SKM-1 (cell line): ENCODE data around the gene NBEA.
"Not testable (repeated sequence)": the region's sequence is repeated elsewhere in the genome, so short reads cannot be mapped to it uniquely, and the experiment has no call there.

Experiments
- DNase-seq: peaks from one replicate; lab custom pipeline; 2025; ENCODE audit not compliant: unreplicated experiment; lab: John Stamatoyannopoulos, UW

Gene NBEA

GRCh38 chr13:35055705-35056104 is 113.6 kb downstream of the NBEA start:
- no peak for DNase-seq

- DNase-seq: no peak
These were observed 115.8 kb downstream of the NBEA start for GRCh38 chr13:35057858-35058257.

GRCh38 chr13:35058585-35058984 is 116.5 kb downstream of the NBEA start:
- not testable (repeated sequence) for DNase-seq

GRCh38 chr13:35086667-35087066 is 144.6 kb downstream of the NBEA start:
- no peak for DNase-seq

DNA sequence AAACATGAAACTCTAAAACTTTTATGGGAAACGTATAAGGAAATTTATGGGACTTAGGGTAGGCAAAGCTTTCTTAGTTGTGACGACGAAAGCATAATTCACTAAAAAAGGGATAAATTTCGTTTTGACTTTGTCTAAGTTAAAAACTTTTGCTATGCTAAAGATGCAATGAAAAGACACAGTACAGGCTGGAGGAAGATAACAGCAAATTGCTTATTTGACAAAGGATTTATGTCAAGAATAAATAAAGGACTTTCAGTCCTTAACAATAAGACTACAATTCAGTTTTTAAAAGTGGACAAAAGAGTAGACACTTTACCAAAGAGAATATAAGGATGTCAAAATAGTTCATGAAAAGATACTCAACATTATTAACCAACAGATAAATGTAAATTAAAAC is 150.2 kb downstream of the NBEA start:
- DNase-seq: no peak

DNA sequence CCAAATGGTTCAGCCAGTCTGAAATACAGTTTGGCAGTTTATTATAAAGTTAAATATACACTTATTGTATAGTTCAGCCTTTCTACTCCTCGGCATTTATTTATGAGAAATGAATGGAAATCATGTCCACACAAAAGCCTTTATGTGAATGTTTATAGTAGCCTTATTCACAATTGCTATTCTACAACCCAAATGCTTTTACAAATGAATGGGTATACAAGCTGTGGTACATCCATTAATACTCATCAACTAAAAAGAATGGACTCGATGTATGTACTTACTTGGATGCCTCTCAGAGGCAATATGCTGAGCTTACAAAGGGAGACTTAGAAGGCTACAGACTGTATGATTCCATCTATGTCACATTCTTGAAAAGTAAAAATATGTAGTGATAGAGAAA is 150.7 kb downstream of the NBEA start:
- no peak for DNase-seq

DNA sequence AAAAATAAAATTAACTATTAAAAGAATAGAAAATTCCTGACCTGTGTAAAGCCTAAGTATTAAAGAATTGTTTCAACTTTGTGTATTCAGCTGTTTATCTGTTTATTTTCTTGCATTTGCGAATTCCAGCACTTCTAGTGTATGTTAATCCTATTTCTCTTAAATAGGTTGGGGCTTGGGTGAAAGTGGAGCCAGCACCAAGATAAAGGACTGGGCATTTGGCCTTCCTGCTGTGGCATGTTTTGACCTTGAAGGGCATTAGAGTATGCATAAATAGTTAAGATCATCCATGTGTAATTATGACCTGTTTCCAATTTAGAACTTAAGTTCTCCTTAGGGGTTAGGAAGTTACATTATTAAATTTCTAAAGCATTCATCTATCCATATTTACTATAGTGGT is 151.3 kb downstream of the NBEA start:
- DNase-seq: no peak

- DNase-seq: not testable (repeated sequence)
These were observed 164.7 kb downstream of the NBEA start for GRCh38 chr13:35106771-35107170.

DNA sequence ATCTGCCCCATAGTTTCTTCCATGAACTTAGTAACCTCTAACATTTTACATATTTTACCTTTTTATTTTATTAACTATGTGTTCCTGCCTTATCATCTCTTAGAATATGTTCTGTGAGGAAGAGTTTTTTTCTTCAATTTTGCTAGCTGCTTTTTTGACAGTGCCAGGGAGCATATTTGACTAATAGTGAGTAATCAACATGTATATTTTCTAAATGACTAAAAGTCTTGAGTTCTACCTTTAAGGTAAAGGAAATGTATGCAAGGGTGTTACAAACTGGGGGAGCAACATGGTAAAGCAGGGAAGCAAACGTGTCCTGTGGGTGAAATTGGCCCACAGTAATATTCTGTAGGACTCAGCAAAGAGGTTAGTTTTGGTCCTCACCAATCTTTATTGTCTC is 165.5 kb downstream of the NBEA start:
- DNase-seq: no peak

DNA sequence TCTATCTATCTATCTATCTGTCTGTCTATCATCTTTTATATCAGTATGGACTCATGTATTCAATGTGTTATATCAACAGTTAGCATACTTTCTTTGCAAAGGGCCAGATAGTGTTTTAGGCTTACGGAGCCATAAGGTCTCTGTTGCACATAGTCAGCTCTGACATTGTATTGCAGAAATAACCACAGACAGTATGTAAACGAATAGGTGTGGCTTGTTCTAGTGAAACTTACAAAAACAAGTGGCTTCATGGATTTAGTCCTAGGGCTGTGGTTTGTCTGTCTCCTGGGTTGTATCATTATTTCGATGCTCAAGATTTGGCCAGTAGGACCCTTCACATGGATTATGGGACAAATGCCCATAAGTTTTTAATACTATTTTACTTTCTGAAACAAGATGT is 171.5 kb downstream of the NBEA start:
- DNase-seq: not testable (repeated sequence)

DNA sequence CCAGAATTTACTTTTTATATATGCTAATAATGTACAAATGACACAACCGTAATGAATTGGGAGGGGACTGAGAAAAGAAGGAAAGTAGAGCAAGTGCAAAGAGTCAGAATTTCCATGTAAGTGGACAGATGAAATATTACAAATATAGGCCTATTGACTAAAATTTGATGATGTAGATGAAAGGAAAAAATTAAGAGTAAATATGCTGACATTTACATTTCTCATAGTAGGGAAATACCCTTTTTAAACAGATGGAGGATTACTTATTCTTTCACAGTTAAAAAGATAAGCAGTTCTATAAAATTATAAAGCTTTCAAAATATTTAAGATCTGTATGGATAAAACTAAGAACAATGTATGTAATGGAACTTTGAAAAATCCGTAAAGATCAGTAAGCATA is 185.4 kb downstream of the NBEA start:
- no peak for DNase-seq

- DNase-seq: no peak
These were observed 187.4 kb downstream of the NBEA start for GRCh38 chr13:35129500-35129899.

DNA sequence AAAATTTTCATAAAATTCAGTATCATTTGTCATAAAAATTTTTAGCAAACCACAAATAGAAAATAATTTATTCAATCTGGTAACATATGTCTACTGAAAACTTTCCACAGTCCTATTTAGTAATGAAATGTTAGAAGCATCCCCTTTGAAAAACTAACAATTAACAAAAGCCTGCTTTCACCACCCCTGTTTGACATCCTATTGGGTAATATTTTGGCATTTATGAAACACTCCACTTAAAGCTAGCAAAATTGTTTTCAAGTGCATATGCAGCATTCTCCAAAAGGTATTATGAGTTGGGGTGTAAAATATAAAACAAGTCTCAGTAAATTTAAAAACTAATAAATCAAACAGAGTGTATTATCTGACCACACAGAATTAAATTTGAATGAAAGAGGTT is 189.4 kb downstream of the NBEA start:
- no peak for DNase-seq

- DNase-seq: no peak
These were observed 194.5 kb downstream of the NBEA start for GRCh38 chr13:35136585-35136984.

DNA sequence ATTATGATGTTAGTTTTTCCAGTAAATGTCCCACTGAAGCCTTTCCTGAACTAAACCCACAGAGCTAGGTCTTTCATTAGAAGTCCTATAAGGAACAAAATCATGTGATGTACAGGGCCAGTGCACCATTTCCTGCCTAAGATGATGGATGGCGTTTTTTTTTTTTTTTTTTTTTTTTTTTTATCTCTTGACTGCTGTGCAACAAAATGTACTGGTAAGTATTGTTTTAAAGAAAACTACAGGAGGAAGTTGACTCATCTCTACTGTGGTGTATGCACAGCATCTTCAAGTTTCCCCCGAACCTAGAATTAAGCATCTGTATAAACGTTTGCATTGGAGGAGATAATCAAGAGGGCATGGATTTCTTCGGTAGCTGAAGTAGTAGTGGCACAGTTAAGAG is 197.5 kb downstream of the NBEA start:
- no peak for DNase-seq

GRCh38 chr13:35140321-35140720 is 198.3 kb downstream of the NBEA start:
- no peak for DNase-seq

GRCh38 chr13:35140831-35141230 is 198.8 kb downstream of the NBEA start:
- DNase-seq: no peak

GRCh38 chr13:35143123-35143522 is 201.1 kb downstream of the NBEA start:
- no peak for DNase-seq

DNA sequence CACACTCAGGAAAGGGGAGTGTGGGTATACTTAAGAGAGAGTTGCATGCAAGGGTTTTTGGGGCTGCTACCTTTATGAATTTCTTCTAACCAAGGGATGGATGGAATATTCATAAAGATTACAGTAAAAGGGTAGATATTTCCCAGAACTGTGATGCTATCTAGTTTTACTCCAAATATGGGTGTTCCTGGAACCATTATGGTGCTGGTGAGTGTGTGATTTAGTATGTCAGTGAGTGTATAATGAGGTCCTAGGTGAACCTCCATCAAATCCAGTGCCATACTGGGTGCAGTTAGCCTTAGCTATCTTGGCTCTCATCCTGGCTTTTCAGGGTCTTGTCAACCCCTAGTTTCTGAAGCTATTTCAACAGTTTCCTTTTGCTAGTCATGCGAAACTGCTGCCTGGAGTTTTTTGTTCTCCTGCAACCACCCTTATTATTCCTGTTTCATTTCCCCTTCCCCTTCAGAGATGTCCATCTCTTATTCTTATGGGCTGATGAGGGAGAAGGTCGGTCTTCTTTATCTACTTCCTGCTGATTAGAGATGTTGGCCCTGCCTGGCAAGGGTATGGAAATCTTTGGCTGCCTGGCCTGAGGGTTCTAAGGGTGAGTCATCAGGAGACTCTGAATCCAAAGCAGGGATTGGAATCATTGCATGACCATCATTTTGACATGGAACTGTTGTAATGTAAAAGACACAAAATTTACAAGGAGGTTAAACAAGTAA is 202.3 kb downstream of the NBEA start:
- DNase-seq: no peak

GRCh38 chr13:35146686-35147085 is 204.6 kb downstream of the NBEA start:
- DNase-seq: no peak

- DNase-seq: peak; percentile 6
These were observed 215.2 kb downstream of the NBEA start for GRCh38 chr13:35157143-35157755.

DNA sequence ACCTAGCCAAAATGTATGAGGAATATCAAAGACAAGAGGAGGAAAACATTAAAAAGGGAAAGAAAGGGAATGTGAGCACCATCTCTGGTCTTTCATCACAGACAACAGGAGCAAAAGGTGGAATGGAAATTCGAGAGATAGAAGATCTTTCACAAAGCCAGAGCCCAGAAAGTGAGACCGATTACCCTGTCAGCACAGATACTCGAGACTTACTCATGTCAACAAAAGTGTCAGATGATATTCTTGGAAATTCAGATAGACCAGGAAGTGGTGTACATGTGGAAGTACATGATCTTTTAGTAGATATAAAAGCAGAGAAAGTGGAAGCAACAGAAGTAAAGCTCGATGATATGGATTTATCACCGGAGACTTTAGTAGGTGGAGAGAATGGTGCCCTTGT is 217.0 kb downstream of the NBEA start:
- no peak for DNase-seq

DNA sequence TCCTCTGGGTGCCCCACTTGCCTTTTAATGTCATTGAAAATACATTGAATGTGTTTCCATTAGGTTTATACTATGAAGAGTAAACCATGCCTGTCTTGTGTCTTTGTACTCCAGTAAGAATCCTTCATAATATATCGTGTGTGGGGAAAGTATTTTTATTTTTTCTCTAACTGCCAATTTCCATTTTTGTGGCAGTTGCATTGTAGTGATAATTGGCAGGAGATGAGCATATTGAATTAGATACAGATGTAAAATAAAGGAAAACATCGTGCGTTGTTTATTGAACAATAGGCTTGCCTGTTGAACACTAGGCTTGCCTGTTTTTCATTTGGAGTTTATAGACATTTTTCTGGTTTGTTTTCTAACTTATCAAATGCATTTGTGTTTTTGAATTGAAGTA is 218.8 kb downstream of the NBEA start:
- no peak for DNase-seq
